Posterior vena cava (tissue), 2 donors: ENCODE results near the gene RAB7B. TPM values are rescaled to one million over a fixed set of nuclear protein-coding genes. Genes with fewer than 3 reads are reported as not detected.
A peak's percentile ranks its signal among the peaks of the same experiment; 100 is the strongest.

Experiments
- DNase-seq: peaks from one replicate; pipeline ENCODE4 v3.0.0-alpha.2; 2020; ENCODE audit warnings: low spot score
- intact Hi-C, 2 donors: fragments of 100-400 bp; cut with DNase I; formaldehyde crosslinking; loops; one replicate each; pipeline versions ENCODE4 v1.14.1 to v1.14.2; 2022 to 2023
- total RNA-seq, 2 donors: library from RNA; stranded (reverse); fragmentation: NEBNext Ultra II Directional; extraction: Animal tissue kit (Norgen Biotek cat#: 25700); gene quantifications; one replicate each; pipeline ENCODE4 v1.2.1, GENCODE V29; 2021
- donor health status: DM: yes; HTN: yes; CAD: no.
- donor health status: DM: yes; HTN: yes; CAD: no.

Gene RAB7B
- total RNA-seq, 2 donors from 2014 or later = 3.2 to 9.2 TPM

GRCh38 chr1:205981257-205981656 is 21.9 kb downstream of the RAB7B start:
- no peak for DNase-seq
- intact Hi-C loops = no loop called here

- DNase-seq = no peak
- intact Hi-C loops = no loop called here
Observed at GRCh38 chr1:205980237-205980870, 22.8 kb downstream of the RAB7B start.

DNA sequence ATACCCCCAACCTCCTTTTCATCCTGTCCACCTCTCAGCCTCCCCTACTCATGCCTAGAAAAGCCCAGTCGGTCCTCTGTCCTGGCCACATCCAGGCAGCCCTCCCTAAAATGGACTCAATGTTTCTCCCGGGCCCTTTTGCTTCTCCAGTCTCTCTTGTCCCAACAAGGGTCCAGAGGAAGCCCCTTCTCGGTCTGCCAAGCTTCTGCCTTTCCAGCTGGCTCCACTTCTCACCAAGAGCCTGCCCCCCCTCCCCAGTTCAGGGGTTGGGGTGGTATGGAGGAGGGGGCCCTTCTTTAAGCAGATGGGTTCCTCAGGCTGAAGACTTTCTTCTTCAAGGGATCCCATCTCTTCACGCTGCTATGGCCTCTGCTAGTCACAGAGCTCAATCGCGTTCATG is 23.9 kb downstream of the RAB7B start:
- DNase-seq = no peak
- intact Hi-C loops = loop anchor here (2.0 to 5.0 kb wide), 3 partner anchors 60 to 1078 kb away; no protein-coding TSS in a partner anchor

- intact Hi-C loops = loop anchor here (2.0 to 5.0 kb wide), 3 partner anchors 60 to 1079 kb away; no protein-coding TSS in a partner anchor
- DNase-seq = no peak
Observed at GRCh38 chr1:205978676-205979075, 24.5 kb downstream of the RAB7B start.

DNA sequence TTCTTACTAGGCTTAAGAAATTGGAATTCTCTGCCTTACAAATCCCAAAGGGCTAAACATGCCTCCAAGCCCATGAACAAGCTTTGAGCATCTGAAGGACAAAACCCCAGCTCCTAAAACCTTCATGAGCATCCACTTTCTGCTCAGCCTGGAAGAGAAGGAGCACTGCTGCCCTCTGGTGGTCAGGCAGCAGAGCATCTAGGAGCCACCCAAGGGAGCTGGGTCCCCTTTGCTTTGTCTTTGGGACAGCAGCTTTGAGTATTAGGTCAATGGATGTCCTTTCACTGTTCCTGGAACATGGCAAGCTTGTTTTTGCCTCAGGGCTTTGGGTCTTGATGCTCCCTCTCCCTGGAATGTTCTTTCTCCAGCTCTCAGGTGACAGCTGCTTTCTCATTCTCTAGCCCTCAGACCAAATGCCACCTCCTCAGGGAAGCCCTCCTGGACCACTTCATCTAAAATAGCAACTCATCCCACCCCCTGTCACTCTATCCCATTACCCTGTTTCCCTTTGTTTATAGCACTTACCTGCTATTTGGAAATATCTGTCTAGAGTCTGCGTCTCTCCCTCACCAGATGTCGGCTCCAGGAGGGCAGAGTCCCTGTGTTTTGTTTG is 25.7 kb downstream of the RAB7B start:
- intact Hi-C loops = loop anchor here (2.0 to 5.0 kb wide), 3 partner anchors 59 to 1080 kb away; no protein-coding TSS in a partner anchor
- DNase-seq = peak; percentile 88

DNA sequence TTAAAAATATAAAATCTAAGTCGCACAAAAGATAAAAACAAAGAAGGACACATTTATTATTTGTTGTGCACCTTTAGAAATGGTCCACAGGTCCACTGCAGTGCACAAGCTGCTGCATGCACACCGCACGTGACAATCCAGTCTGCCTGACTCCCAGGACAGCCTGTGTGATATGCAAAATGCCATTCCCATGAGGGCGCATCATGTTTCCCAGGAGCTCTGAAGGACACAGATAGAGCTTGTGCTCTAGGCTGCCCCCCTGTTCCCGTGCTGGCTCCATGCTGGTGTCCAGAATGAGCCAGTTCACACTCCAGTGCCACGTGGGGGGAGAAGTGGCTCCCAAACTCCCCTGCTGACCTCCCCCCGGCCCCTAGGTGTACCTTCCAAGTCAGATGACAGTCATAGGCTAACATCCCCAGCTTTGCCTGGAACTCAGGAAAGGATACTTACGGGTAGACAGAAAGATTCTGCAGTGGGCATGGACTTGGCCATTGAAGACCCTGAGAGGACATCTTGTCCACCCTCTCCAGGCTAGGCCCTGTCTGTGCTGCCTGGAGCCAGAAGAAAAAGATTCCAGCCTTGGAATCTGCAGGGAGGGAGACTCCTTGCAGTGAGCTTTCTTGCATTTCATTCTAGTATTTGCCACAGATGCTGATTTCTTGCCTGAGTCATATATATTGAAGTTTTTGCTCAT is 26.3 kb downstream of the RAB7B start:
- intact Hi-C loops = loop anchor here (2.0 to 5.0 kb wide), 3 partner anchors 58 to 1080 kb away; no protein-coding TSS in a partner anchor
- no peak for DNase-seq

GRCh38 chr1:205976036-205976435 is 27.2 kb downstream of the RAB7B start:
- DNase-seq = no peak
- intact Hi-C loops = loop anchor here (2.0 to 5.0 kb wide), 3 partner anchors 57 to 1081 kb away; no protein-coding TSS in a partner anchor

DNA sequence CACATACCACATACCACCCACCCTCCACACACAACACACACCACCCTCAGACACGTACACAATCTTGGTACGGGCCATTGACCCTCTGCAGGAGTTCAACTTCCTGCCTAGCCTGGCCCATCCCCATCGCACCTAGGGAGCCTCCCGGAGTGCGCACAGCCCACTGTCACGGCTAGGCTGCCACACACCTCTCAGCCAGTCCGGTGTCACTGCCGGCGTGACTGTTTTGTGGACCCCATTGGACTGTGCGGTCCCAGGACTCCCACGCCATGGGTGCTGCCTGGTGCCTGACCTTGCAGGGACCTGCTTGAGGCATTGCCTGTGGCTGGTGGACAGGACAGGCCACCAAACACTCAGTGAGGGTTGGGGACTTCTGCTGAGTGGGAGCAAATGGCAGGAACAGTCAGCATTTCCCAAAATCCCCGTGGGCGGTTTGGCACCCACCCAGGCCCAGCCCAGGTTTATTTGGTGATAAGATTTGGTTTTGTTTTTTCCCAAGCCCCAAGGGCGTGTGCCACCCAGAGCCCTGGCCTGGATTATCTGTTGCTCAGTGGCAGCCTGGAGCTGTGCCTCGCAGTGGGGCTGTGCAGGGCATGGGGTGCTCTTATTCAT is 27.7 kb downstream of the RAB7B start:
- no peak for DNase-seq
- intact Hi-C loops = loop anchor here (5.0 kb wide), 2 partner anchors 183 to 1082 kb away; no protein-coding TSS in a partner anchor

DNA sequence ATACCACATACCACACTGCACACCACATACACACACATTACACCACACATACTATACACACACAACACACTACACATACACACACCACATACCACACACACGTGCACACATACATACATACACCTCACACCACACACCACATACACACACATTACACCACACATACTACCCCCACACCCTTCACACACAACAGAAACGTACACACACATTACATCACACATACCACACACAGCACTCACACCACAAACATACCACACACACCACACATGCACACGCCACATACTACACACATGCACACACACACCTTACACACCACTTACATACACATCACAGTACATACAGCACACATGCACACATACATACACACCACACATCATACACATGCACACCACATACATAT is 28.5 kb downstream of the RAB7B start:
- intact Hi-C loops = loop anchor here (5.0 kb wide), 2 partner anchors 182 to 1083 kb away; no protein-coding TSS in a partner anchor
- no peak for DNase-seq

DNA sequence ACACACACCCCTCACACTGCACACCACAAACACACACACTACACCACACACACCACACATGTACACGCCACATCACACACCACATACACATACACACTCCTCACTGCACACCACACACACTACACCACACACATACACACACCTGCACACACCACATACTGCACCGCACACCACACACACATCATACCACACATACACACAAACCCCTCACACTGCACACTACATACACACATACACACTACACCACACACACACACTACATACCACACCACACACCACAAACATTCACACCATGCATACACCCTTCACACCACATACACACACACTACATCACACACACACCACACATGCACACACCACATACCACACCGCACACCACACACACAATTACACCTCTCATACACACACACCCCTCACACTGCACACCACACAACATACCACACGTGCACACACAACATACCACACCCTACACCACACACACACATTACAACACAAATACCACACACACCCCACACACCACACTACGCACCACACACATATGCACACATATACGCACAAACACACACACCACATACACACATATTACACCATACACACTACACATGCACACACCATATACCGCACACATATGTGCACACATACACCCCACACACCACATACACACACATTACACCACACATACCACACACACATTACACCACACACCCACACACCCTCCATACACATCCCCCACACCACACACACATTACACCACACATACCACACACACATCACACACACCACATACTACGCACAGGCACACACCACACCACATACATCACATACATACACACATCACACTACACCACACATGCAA is 29.6 kb downstream of the RAB7B start:
- intact Hi-C loops = no loop called here
- no peak for DNase-seq

DNA sequence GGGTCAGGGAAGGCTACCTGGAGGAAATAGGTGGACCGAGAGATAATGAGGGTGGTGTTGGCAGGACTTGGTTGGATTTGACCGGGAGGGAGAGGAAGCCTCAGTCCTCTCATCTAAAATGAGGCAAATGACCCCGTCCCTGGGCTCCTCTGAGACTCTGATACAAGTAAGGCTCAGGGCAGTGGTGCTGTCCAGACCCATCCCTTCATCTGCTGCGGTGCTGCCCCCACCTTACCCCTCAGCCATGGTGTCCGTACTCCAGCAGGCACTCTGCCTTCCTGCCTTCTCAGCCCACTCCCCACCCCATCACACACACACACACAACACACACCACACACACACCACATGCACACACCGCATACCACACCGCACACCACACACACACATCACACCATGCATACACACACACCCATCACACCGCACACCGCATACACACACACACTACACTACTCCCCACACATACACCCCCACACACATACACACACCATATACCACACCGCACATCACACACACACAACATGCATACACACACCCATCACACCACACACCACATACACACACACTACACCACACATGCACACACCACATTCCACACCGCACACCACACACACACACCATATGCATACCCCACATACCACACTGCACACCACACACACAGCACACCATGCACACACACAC is 30.6 kb downstream of the RAB7B start:
- intact Hi-C loops = no loop called here

DNA sequence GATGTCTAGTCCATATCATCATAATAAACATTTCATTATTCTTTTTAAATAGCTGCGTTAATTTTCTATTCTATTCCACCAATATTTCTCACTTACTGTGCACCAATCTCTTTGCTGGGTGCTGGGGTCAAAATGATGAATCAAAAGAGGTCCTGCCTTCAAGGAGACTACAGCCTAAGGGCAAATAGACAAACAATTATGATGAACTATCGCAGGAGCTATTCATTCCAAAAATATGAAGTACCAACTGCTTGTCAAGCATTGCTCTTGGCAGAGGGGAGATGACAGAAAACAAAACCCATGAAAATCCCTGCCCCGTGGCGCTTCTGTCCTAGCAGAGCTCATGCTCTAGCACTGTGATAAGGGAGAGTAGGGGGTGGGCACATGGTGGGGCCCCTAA is 31.1 kb downstream of the RAB7B start:
- DNase-seq = no peak
- intact Hi-C loops = no loop called here

More for the DNA sequence above, 30.6 kb downstream of the RAB7B start:
- no peak for DNase-seq

GRCh38 chr1:205971082-205971481 is 32.1 kb downstream of the RAB7B start:
- intact Hi-C loops = no loop called here
- DNase-seq = no peak

DNA sequence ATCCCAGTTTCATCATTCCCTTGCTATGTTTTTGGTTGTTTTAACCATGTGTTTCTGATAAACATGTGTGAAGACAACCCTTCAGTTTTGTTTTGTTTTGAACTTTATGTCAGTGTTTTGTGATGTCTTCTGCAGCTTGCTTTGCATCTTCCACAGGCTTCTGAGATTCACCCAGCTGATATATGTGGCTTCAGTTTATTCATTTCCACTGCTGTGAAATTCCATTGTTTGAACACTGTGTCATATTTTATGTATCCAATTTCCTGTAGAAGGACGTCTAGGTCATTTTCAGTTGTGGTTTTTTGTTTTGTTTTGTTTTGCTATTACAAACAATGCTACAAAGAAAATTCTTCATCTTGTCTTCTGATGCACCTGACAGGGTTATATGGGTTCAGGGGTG is 32.7 kb downstream of the RAB7B start:
- intact Hi-C loops = no loop called here
- no peak for DNase-seq

- intact Hi-C loops = no loop called here
- no peak for DNase-seq
Observed at GRCh38 chr1:205969229-205969628, 34.0 kb downstream of the RAB7B start.

DNA sequence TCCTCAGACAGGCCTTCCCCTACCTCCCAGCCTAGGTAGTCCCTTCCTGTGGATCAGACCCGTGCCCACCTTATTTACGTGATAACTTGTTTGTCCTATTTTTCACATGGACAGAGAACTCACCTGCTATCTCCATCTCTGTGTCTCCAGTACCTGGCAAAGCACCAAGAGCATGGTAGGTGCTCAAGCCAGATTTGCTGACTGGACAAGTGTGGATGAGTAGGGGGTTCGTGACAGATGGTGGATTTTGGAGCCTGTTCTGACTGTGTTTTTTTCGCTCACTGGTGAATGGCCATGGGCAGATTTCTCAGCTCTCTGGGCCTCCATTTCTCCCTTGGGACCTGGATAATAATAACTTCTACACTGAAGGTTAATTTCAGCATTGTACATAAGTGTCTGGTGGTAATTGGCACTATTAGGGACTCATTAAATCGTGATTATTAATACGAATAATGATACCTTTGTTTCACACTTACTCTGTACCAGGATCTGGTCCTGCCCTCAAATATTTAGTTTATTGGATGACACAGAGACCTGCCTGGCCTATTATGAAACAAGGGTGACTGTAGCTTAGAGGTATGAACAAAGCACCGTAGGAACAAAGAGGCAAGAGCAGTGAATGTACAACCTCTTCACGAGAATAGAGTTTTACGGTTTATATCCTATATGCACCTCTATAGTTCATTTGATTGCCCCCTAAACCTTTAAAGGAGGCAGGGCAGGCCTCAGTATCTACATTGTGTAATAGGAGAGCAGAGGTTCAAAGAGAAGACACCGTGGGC is 35.5 kb downstream of the RAB7B start:
- DNase-seq = no peak
- intact Hi-C loops = no loop called here

GRCh38 chr1:205965036-205965884 is 37.9 kb downstream of the RAB7B start:
- intact Hi-C loops = no loop called here

More at GRCh38 chr1:205965036-205965884, 37.9 kb downstream of the RAB7B start:
- peak; percentile 37 for DNase-seq
